Stimulated activated CD4-positive, alpha-beta T cell treated with anti-CD3 and anti-CD28 coated beads, Interleukin-1b, Interleukin-23, amount 100 ng/mL, for 48 hours (primary cell): ENCODE measurements around the gene OR2L8.

ENCODE experiments used
- DNase-seq: peaks from one replicate; pipeline ENCODE4 v3.0.0-alpha.2; 2020

Gene OR2L8

GRCh38 chr1:247948558-247948957 is at the start of gene OR2L8:
Gene OR2L8, plus strand, starts transcription at chr1:247948858. Its CDS starts 0 bp downstream, at chr1:247948858.
- no peak for DNase-seq

- no peak for DNase-seq
These were observed 44.5 kb upstream of the OR2L8 start for GRCh38 chr1:247904122-247904521.

GRCh38 chr1:247905181-247905580 is 43.5 kb upstream of the OR2L8 start:
- no peak for DNase-seq

DNA sequence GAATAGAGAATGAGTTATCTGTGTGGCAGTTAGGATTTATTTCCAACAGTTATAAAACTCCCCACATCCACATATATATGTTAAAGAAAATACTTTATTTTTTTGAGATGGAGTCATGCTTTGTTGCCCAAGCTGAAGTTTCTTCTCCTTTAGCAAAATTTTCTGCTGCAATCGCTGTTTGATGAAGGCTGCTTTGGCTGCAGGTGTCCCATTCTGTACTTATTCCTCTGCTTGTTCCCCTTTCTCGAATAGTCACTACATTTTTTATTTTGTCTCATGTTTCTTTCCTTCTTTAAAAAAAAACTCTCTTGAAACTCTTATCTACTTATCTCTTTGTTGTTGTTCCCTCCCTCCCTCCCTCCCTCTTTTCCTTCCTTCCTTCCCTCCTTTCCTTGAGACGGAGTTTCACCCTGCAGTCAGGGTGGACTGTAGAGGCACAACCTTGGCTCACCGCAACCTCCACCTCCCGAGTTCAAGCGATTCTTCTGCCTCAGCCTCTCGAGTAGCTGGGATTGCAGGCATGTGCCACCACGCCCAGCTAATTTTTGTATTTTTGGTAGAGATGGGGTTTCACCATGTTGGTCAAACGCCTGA is 42.7 kb upstream of the OR2L8 start:
- DNase-seq: no peak

- peak; percentile 22 for DNase-seq
These were observed 42.1 kb upstream of the OR2L8 start for GRCh38 chr1:247906504-247907047.

- DNase-seq: no peak
These were observed 39.9 kb upstream of the OR2L8 start for GRCh38 chr1:247908766-247909165.

- DNase-seq: no peak
These were observed 34.9 kb upstream of the OR2L8 start for GRCh38 chr1:247913786-247914185.

- no peak for DNase-seq
These were observed 33.6 kb upstream of the OR2L8 start for GRCh38 chr1:247914941-247915662.

DNA sequence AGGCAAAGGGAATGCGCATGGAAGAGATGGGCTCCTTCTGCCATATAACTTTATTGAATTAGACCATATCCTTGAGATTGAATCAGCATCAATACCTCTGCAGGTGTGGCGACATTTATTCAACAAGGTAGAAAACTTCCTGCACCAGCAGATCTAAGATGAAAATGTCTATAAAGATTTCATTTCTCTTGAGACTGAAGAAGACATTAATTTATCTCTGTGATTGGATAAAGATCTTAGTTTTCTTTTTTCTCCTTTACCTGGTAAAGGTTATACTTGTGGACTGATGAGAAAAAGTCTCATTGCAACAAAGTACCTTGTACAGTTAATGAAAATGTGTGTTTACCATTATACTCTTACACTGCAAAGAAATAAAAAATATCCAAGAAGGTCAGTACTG is 28.7 kb upstream of the OR2L8 start, which contains the start of gene OR2T8:
OR2T8 (plus strand) TSS at position 301 of the 400 bp plus-strand sequence. CDS start 766 bp downstream, outside the sequence.
- DNase-seq: no peak

GRCh38 chr1:247923941-247924340 is 24.7 kb upstream of the OR2L8 start:
- no peak for DNase-seq

GRCh38 chr1:247924868-247925267 is 23.8 kb upstream of the OR2L8 start, which contains the start of gene OR2AJ1:
Gene OR2AJ1, plus strand, starts transcription at chr1:247924889. Its CDS starts 8,880 bp downstream, at chr1:247933769.
- DNase-seq: no peak

DNA sequence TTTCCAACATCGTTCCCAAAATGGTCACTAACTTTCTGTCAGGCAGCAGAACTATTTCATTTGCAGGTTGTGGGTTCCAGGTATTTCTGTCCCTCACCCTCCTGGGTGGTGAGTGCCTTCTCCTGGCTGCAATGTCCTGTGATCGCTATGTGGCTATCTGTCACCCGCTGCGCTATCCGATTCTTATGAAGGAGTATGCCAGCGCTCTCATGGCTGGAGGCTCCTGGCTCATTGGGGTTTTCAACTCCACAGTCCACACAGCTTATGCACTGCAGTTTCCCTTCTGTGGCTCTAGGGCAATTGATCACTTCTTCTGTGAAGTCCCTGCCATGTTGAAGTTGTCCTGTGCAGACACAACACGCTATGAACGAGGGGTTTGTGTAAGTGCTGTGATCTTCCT is 14.7 kb upstream of the OR2L8 start:
- DNase-seq: no peak

DNA sequence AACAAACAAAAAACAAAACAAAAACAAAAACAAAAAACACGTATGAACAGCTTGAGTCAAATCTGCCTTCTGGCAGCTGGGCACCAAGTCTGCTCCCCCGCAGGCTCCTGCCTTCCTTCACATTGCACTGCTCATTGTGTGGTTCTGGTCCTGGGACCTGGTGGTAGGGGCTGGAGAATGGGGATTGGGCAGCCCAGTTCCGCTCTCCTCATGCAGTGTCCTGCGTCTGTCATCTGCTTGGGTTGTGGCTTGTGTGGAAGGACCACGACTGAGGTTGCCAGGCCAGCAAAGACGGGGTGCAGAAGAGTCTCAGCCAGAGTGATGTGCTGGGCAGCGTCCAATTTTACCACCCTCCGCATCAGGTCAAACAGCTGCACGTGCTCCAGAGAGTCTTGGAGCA is 12.9 kb upstream of the OR2L8 start:
- DNase-seq: no peak

- DNase-seq: no peak
These were observed 12.2 kb upstream of the OR2L8 start for GRCh38 chr1:247936415-247936814.

DNA sequence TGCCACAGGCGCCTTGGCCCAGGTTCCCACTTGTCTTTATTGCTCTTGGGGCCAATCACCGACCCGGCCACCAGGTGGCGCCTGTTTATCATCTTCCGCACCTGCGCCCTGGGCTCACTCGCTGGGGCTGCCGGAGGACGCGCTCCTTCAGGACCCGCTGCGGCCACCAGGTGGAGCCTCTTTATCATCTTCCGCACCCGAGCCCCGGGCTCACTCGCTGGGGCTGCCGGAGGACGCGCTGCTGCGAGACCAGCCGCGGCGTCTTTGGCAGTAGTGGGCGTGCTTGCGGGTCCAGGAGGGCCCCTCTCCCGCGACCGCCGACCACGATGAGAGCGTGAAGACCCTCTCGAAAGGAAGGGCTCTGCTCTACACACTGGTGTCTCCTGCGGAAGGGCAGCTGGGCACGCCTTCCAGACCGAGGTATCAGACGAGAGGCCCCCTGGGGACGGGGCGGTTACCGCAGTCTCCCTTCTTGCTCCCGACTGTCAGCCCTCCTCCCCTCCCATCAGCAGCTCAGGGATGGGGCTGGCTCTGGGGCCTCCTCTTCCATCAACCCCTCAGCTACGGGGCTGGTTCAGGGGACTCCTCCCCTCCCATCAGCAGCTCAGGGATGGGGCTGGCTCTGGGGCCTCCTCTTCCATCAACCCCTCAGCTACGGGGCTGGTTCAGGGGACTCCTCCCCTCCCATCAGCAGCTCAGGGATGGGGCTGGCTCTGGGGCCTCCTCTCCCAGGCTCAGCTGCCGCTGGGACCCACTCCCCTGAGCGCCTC is 11.5 kb upstream of the OR2L8 start:
- DNase-seq: peak; percentile 95

- DNase-seq: no peak
These were observed 6.0 kb upstream of the OR2L8 start for GRCh38 chr1:247942624-247943023.

GRCh38 chr1:247953408-247953807 is 4.8 kb downstream of the OR2L8 start:
- DNase-seq: no peak

- DNase-seq: no peak
These were observed 13.1 kb downstream of the OR2L8 start for GRCh38 chr1:247961791-247962190.

GRCh38 chr1:247962911-247963588 is 14.4 kb downstream of the OR2L8 start:
- DNase-seq: no peak

DNA sequence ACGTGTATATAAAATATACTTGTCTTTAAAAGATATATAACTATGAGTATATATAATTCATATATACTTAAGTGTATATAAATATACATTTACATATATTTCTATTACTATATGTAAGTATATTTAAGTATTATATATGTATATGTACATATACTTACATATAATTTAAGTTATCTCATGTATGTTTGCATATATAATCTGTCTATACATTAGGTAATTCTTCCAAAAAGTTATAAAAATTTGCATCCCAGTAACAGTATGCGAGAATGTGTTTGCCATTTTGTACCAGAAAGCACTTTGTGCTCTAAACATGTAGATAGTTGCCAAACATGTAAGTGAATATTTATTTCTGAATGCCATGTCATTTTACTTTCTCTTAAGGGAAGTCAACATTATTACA is 16.3 kb downstream of the OR2L8 start, which contains the start of gene OR2AK2:
OR2AK2 (plus strand) TSS at position 301 of the 400 bp plus-strand sequence. CDS start 144 bp downstream, outside the sequence.
- DNase-seq: no peak

GRCh38 chr1:247966532-247967204 is 18.0 kb downstream of the OR2L8 start:
- no peak for DNase-seq

- DNase-seq: no peak
These were observed 44.3 kb downstream of the OR2L8 start for GRCh38 chr1:247992986-247993385.
